Mononuclear cell (primary cell): Measurements from ENCODE around the gene RELA. TPM values are rescaled to one million over a fixed set of nuclear protein-coding genes. Genes with fewer than 3 reads are reported as not detected.
A peak's percentile ranks its signal among the peaks of the same experiment; 100 is the strongest.
"Not testable (repeated sequence)": the region's sequence is repeated elsewhere in the genome, so short reads cannot be mapped to it uniquely, and the experiment has no call there.

Source experiments
- H3K27me3 ChIP-seq: 2 replicates; pipeline ENCODE4 v1.6.0; 2011; ENCODE audit warnings: low read length, control low read depth; ENCODE audit not compliant: insufficient read depth
- H3K4me1 ChIP-seq: 2 replicates; pipeline ENCODE4 v1.5.1; 2011; ENCODE audit warnings: mild to moderate bottlenecking, low read length, control low read depth; ENCODE audit not compliant: insufficient read depth
- H3K4me3 ChIP-seq: 2 replicates; pipeline ENCODE4 v1.5.1; 2011; ENCODE audit warnings: mild to moderate bottlenecking, low read length, moderate library complexity
- H3K9me3 ChIP-seq: 2 replicates; pipeline ENCODE4 v1.5.1; 2011; ENCODE audit warnings: low read depth, mild to moderate bottlenecking, control low read depth, low read length
- total RNA-seq: library from RNA; depleted of rRNA; stranded (reverse); fragments of >200 nt; gene quantifications from one replicate; pipeline ENCODE4 v1.2.3, GENCODE V29; 2012

The RELA gene
- total RNA-seq, 1 donor: 107 TPM

DNA sequence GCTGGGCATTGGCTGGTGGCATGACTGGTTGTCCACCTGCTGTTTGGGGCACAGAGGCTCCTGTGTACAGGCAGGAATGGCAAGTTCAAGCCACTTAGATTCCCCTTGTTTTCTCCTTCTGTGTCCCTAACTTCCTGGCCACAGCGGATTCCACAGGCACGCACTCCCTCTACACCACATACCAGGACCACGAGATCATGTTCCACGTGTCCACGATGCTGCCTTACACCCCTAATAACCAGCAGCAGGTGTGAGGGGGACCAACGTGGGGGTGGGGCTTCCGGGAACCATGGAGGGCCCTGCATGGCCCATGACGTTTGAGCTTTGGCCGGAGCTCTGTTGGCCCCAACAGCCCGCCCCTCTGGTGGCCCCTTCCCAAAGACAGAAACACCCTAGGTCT, 17.0 kb downstream of the RELA start:
- Histone ChIP-seq H3K9me3 (no peaks in the 10 kb centered on the region), H3K4me1 (peaks cover 44% of the 10 kb centered on the region), H3K4me3 (no peak overlapping the region), H3K27me3 (no peaks in the 10 kb centered on the region)

DNA sequence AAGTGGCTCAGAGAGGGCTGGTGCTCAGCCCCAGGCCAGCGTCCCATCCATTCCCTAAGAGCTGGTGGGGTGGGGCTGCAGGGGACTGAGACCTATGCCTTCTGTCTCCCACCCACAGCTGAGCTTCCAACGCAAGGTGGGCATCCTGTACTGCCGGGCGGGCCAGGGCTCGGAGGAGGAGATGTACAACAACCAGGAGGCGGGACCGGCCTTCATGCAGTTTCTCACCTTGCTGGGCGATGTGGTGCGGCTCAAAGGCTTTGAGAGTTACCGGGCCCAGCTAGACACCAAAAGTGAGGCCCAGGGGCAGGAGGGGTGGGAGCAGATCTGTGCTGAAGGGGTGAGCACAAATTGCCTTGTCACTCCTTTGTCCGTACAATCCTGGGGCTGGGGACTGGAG, 17.9 kb downstream of the RELA start:
- Histone ChIP-seq H3K4me3 (no peak overlapping the region), H3K9me3 (no peaks in the 10 kb centered on the region), H3K4me1 (peaks cover 44% of the 10 kb centered on the region), H3K27me3 (no peaks in the 10 kb centered on the region)

DNA sequence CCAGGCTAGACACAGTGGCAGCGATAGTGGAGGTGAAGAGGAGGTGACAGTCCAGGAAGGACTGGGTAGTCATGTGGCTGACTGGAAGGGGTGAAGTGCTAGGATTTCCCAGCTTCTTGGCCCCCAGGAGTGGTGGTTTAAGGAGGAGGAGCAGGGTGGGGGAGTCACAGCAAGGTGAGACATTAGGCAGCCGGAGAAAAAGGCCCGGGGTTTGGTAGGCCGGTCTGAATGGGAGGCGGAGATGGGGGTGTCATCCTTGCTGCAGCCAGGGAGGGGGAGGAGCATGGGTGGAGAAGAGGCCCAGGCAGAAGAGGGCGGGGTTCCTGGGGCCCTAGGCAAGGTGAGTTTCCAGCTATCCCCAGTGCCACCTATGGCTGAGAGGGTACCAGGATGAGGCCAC, 18.7 kb downstream of the RELA start:
- Histone ChIP-seq H3K27me3 (no peaks in the 10 kb centered on the region), H3K4me1 (peaks cover 51% of the 10 kb centered on the region), H3K4me3 (no peak overlapping the region), H3K9me3 (no peaks in the 10 kb centered on the region)

DNA sequence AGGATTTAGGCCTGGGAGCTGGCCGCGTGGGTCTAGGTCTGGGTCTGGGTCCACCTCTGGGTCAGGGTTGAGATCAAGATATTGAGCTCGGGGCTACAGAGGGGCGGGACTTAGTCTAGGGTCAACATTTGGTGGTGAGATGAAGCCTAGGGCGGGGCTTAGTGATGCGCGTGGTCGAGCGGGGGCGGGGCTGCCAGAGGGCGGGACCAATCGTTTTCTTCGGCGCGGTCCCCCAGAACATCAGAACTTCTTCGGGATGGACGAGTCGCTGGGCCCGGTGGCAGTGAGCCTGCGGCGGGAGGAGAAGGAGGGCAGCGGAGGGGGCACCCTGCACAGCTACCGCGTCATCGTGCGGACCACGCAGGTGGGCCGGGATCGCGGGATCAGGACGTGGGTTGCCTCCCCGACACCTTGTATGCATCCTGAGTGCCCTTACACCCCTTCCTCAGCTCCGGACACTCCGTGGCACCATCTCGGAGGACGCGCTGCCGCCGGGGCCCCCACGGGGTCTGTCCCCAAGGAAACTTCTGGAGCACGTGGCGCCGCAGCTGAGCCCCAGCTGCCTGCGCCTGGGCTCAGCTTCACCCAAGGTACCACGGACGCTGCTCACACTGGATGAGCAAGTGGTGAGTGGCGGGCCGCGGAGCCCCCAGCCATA, 20.6 kb downstream of the RELA start:
- H3K4me3 ChIP-seq: peak overlapping the region; percentile 55
- no peaks in the 10 kb centered on the region for H3K9me3 ChIP-seq
- no peaks in the 10 kb centered on the region for H3K27me3 ChIP-seq
- H3K4me1 ChIP-seq: peaks cover 64% of the 10 kb centered on the region

DNA sequence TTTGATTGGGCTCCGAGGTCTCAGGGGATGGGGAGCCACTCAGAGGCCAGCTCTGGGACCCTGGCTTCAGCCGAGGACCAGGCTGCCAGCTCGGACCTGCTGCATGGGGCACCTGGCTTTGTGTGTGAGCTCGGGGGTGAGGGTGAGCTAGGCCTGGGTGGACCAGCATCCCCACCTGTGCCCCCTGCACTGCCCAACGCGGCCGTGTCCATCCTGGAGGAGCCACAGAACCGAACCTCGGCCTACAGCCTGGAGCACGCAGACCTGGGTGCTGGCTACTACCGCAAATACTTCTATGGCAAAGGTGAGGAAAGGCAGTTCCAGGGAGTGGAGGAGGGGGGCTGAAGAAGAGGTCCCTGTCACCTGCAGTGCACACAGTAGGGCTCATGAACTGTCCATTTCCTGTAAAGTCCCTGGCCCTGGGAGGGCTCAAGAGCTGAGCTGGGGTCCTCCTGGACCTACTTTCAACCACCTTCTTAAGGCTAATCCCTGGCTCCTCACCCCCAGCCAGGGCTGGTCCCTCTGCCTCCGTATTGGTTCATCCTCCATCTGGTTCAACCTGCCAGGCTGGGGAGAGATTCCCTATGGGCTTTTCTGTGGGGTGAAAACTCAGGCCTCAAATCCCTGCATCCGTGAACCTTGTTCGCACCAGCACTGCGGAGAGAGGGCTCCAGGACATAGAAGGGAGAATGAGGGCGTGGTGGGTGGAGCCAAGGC, 21.3 kb downstream of the RELA start:
- Histone ChIP-seq H3K4me3 (peak overlapping the region; percentile 55), H3K4me1 (peaks cover 68% of the 10 kb centered on the region), H3K9me3 (no peaks in the 10 kb centered on the region), H3K27me3 (no peaks in the 10 kb centered on the region)

DNA sequence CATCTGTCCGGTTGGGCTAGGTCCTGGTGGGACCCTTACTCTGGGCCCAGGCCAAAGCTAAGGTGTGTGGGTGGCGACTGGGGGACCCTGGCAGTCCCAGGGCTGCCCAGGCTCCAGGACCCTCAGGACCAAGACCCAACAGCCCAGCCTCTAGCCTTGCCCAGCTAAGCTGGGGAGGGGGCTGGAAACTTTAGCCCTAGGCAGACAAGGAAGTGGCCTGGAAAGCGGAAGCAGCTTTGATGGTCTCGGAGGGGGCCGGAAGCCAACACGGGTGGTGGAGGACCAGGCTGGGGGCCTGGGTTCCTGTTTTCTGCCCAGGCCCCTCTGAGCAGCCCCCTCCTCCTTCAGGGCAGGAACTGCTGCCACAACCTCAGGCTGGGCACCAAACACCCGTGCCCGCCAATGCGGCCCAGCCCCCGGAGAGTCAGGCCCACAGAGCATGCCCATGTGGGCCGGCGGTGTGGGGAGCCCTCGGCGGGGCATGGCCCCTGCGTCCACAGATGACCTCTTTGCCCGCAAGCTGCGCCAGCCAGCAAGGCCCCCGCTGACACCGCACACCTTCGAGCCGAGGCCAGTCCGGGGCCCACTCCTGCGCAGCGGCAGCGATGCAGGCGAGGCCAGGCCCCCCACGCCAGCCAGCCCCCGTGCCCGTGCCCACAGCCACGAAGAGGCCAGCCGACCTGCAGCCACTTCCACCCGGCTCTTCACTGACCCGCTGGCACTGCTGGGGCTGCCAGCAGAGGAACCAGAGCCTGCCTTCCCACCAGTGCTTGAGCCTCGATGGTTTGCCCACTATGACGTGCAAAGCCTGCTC, 22.0 kb downstream of the RELA start:
- Histone ChIP-seq H3K27me3 (no peaks in the 10 kb centered on the region), H3K4me3 (peak overlapping the region; percentile 55), H3K4me1 (peaks cover 68% of the 10 kb centered on the region), H3K9me3 (no peaks in the 10 kb centered on the region)

DNA sequence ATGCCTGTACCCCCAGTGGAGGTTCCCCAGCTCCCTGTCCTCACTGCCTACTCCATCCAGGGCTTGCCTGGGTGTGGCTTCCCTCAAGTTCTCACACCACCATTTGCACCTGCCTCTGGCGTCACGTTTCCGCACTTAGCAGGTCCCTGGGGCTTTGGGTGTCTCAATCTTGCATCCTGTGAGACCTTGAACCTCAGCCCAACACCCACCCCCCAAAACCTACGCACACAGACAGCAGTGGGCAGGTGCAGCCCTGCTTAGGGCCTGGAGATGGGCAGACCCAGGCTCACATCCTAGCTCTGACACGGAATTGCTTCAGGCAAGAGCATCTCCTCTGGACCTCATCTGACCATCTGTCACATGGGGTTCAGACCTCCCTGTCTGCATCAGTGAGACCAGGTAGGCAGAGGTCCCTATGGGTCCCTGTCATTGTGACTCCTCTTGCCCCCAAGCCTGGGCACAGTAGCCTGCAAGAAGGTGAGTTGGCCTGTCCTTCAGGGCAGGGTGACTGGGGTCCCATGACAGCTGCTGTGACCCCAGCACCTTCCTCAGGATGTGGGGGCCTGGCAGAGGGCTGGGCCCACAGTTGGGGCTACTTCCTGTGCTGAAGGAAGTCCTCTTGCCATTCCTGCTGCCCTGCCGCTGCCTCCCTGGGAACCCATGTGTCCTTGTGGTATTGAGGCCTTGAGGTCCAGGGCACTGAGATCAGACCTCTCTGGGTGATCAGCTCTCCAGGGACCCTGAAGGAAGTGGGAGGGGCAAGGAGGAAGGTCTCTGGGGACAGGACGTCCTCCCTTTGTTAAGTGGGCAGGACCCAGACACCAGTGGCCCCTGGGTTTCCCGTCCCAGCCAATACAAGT, 22.9 kb downstream of the RELA start:
- no peaks in the 10 kb centered on the region for H3K9me3 ChIP-seq
- peak overlapping the region; percentile 55 for H3K4me3 ChIP-seq

DNA sequence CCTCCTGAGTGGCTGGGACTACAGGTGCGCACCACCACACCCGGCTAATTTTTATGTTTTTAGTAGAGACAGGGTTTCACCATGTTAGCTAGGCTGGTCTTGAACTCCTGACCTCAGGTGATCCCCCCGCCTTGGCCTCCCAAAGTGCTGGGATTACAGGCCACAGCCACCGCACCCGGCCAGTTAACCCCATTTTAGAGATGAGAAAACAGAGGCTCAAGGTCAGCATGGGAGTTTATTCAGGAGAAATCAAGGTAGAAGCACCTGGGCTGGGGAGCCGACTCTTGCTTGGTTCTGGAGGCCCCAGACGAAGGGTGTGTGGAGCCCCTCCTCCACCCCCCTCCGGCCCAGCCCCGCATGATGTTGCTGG, 23.5 kb downstream of the RELA start:
- H3K9me3 ChIP-seq, H3K27me3 ChIP-seq: not testable (repeated sequence)
- peak overlapping the region; percentile 92 for H3K4me3 ChIP-seq
- peaks cover 72% of the 10 kb centered on the region for H3K4me1 ChIP-seq

More for the DNA sequence above, 22.9 kb downstream of the RELA start:
- no peaks in the 10 kb centered on the region for H3K27me3 ChIP-seq
- peaks cover 68% of the 10 kb centered on the region for H3K4me1 ChIP-seq

DNA sequence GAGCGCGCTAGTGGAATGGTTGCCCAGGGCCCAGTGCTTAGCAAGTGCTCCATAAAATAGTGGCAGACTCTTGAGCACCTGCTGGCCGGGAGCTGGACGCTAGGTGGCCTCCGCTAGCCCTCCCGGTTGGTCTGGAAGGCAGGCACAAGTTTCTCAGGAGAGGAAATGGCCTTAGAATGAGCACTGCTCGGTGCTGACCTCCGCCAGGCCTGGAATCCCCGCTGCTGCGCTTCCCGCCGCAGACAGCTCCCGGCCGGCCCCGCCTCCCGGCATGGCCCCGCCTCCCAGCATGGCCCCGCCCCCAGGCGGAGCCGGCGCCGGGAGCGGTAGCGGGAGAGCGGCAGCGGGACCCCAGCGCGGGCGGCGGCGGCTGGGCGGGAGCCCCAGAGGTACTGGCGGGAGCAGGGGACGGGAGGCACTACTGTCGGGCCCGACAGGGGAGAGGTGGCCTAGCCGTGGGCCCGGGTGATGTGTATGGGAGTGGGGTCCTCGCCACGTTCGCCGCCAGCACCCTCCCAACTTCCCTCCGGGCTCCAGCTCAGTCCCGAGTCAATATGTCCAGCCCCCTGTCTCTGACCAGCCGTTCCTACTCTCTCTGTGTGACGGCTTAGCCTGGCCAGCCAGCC, 24.8 kb downstream of the RELA start, which contains the start of gene SIPA1:
Gene SIPA1, plus strand, starts transcription at position 308 of the 626 bp plus-strand sequence. CDS start 2,821 bp downstream, outside the sequence.
- peaks cover 71% of the 10 kb centered on the region for H3K4me1 ChIP-seq
- peak within 1 kb of the TSS; percentile 92 for H3K4me3 ChIP-seq

DNA sequence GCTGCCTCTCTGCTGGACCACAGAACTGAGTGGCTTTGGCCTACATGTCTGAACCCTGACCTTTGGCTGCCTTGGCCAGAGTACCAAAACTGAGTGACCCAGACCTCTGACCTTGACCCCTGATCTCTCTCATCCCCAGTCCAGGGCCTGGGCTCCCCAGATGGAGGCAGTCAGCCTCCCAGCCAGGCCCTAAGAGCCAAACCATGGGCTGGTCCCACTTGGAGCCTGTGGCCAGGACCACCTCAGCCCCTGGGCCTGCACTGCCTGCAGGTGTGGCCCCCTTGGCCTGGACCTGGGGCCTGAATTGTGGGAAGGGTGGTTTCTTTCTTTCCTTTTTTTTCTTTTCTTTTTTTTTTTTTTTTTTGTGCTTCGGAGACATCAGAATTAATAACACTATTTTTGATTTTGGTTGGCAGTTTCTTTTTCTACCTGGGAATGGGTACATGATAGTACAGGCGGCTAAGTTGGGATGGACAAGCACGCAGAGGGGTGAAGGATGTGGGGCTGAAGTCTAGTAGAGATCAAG, 25.6 kb downstream of the RELA start:
- Histone ChIP-seq H3K4me1 (peaks cover 63% of the 10 kb centered on the region), H3K9me3 (no peaks in the 10 kb centered on the region), H3K27me3 (no peaks in the 10 kb centered on the region), H3K4me3 (no peak overlapping the region)

More for the DNA sequence above, 24.8 kb downstream of the RELA start, which contains the start of gene SIPA1:
- H3K9me3 ChIP-seq: no peaks in the 10 kb centered on the region
- no peaks in the 10 kb centered on the region for H3K27me3 ChIP-seq

DNA sequence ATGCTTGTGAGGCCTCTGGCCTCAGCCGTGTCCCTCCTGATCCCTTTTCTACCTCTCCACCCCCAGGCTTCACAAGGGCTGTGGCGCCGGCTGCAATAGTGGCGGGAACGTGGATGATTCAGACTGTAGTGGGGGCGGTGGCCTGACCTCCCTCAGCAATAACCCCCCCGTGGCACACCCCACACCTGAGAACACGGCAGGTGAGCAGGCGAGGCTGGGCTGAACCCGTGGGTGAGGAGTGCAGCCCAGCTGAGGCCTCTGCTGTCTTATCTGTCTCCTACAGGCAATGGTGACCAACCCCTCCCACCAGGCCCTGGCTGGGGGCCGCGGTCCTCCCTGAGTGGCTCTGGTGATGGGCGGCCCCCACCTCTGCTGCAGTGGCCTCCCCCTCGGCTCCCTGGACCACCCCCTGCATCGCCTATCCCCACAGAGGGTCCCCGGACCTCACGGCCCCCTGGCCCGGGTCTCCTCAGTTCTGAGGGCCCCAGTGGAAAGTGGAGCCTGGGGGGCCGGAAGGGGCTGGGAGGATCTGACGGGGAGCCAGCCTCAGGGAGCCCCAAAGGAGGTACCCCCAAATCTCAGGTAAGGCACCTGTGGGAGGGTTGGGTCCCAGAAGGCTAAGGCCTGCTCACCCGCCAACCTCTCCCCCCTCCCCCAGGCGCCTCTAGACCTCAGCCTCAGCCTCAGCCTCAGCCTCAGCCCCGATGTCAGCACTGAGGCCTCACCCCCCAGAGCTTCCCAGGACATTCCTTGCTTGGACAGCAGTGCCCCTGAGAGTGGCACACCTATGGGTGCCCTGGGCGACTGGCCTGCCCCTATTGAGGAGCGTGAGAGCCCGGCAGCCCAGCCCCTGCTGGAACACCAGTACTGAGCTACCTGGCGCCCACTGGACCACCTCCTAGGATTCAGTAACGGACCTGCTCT, 26.3 kb downstream of the RELA start:
- no peak overlapping the region for H3K4me3 ChIP-seq
- peaks cover 56% of the 10 kb centered on the region for H3K4me1 ChIP-seq
- H3K27me3 ChIP-seq: no peaks in the 10 kb centered on the region
- no peaks in the 10 kb centered on the region for H3K9me3 ChIP-seq

DNA sequence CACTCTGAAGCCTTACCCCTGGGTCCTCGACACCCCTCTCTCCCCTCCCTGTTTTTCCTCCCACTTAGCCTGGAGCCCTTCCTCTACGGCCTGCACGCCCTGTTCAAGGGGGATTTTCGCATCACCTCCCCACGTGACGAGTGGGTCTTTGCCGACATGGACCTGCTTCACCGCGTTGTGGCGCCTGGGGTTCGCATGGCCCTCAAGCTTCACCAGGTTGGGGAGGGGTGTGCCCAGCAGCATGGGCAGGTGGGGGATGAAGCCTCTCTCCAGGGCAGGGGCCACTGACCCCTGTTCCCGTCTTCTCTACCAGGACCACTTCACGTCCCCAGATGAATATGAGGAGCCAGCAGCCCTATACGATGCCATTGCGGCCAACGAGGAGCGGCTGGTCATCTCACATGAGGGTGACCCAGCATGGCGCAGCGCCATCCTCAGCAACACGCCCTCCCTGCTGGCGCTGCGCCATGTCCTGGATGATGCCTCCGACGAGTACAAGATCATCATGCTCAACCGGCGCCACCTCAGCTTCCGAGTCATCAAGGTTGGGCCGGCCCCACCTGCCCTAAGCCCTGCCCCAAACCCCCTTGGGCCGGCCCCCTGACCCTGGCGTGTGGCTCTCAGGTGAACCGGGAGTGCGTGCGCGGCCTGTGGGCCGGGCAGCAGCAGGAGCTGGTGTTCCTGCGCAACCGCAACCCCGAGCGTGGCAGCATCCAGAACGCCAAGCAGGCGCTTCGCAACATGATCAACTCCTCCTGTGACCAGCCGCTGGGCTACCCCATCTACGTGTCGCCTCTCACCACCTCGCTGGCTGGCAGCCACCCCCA, 27.6 kb downstream of the RELA start:
- Histone ChIP-seq H3K9me3 (no peaks in the 10 kb centered on the region), H3K27me3 (no peaks in the 10 kb centered on the region), H3K4me3 (no peak overlapping the region), H3K4me1 (peaks cover 43% of the 10 kb centered on the region)
